ENCODE data around the gene KLHL10. TPM values are rescaled to one million over a fixed set of nuclear protein-coding genes. Genes with fewer than 3 reads are reported as not detected.

Gene KLHL10
- total and polyA plus RNA-seq, 2 of the 13 experiments (the other 11 are each of a cell fraction or from before 2014, with no cell fraction given): 0.04 to 0.08 TPM

DNA sequence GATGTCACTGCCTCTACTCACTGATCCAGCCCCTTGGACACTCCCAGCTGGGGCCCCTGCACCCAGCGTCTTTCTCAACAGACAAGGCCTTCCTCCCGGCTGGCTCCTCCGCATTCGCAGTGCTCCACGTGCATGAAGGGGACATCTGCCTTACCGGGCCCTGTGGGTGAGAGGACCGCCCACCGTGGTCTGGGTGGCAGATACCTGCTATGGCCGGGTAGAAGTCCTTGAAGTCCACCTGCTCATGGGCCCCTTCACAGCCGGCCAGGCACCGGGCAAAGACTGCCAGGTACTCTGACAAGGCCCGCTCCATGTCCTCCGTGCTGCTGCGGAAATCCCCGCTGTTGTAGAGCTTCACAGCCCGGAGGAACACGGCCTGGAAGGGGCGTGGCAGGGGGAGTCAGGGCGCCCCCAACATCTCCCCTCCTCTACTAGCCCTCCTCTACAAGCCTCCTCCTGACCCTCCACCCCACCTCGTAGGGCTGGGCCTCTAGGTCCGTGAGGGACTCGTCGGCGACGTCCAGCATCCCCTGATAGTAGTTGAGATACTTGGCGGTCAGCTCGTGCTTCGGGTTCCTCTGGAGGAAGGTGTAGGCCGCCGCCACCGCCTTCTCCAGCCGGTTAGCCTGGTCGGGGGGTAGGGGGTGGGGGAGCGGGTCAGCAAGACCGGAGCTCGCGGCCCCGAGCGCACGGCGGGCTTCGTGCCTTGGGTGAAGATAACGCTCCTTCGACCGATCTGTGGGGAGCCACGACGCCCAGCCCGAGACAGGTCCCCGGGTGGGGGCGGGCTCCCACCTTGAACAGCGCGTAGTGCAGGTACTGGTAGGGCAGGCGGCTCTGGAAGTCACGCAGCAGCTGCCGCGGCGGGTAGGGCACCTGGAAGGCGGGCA, 26.7 kb upstream of the KLHL10 start (continued):
- TF ChIP-seq, protein P1, sequence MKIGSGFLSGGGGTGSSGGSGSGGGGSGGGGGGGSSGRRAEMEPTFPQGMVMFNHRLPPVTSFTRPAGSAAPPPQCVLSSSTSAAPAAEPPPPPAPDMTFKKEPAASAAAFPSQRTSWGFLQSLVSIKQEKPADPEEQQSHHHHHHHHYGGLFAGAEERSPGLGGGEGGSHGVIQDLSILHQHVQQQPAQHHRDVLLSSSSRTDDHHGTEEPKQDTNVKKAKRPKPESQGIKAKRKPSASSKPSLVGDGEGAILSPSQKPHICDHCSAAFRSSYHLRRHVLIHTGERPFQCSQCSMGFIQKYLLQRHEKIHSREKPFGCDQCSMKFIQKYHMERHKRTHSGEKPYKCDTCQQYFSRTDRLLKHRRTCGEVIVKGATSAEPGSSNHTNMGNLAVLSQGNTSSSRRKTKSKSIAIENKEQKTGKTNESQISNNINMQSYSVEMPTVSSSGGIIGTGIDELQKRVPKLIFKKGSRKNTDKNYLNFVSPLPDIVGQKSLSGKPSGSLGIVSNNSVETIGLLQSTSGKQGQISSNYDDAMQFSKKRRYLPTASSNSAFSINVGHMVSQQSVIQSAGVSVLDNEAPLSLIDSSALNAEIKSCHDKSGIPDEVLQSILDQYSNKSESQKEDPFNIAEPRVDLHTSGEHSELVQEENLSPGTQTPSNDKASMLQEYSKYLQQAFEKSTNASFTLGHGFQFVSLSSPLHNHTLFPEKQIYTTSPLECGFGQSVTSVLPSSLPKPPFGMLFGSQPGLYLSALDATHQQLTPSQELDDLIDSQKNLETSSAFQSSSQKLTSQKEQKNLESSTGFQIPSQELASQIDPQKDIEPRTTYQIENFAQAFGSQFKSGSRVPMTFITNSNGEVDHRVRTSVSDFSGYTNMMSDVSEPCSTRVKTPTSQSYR (CRISPR knock-in tag; IDR thresholded peaks at IDR 0.05; ENCODE audit: borderline replicate concordance): no peak
- TF ChIP-seq ZNF572 (CRISPR knock-in tag; IDR thresholded peaks at IDR 0.05) (no peak), ZNF383 (CRISPR knock-in tag; IDR thresholded peaks at IDR 0.05; ENCODE audit: borderline replicate concordance) (no peak), ZXDC (CRISPR knock-in tag; IDR thresholded peaks at IDR 0.05) (no peak), ZNF660 (CRISPR knock-in tag; IDR thresholded peaks at IDR 0.05; ENCODE audit: borderline replicate concordance, low read depth) (no peak), ZNF562 (CRISPR knock-in tag; IDR thresholded peaks at IDR 0.05; ENCODE audit: borderline replicate concordance) (no peak), ZNF512B (CRISPR knock-in tag; IDR thresholded peaks at IDR 0.05; ENCODE audit: borderline replicate concordance) (no peak; the same call in 1 of the 2 replicates), PRDM15 (CRISPR knock-in tag; IDR thresholded peaks at IDR 0.05) (no peak), MTF1 (CRISPR knock-in tag; IDR thresholded peaks at IDR 0.05) (no peak), ZNF232 (CRISPR knock-in tag; IDR thresholded peaks at IDR 0.05; ENCODE audit: borderline replicate concordance) (no peak), ZC3H4 (CRISPR knock-in tag; IDR thresholded peaks at IDR 0.05; ENCODE audit: borderline replicate concordance) (peak; percentile 14; the same call in 1 of the 2 replicates), ZNF225 (CRISPR knock-in tag; IDR thresholded peaks at IDR 0.05) (peak; percentile 23; the same call in 1 of the 2 replicates), ZNF136 (CRISPR knock-in tag; IDR thresholded peaks at IDR 0.05; ENCODE audit: low read depth) (no peak), KLF12 (CRISPR knock-in tag; IDR thresholded peaks at IDR 0.05; ENCODE audit: borderline replicate concordance) (no peak), RBM39 (IDR thresholded peaks at IDR 0.05; ENCODE audit: low read depth, low read length, poor library complexity, severe bottlenecking) (no peak)
